CD4-positive, alpha-beta memory T cell (primary cell): ENCODE results near the gene LRRC3. TPM values are rescaled to one million over a fixed set of nuclear protein-coding genes. Genes with fewer than 3 reads are reported as not detected.
A peak's percentile ranks its signal among the peaks of the same experiment; 100 is the strongest.

ENCODE experiments used
- CTCF ChIA-PET: fragments of 350-600 bp; sonication (Branson Sonifier 250); formaldehyde crosslinking; loops from one replicate; lab custom pipeline; 2021; ENCODE audit warnings: inconsistent platforms; ENCODE audit not compliant: partially characterized antibody; lab: Charles Lee
- POLR2A ChIA-PET: fragments of 350-600 bp; sonication (Branson Sonifier 250); formaldehyde crosslinking; loops from one replicate; lab custom pipeline; 2021; ENCODE audit not compliant: partially characterized antibody; lab: Charles Lee
- DNase-seq, 5 donors: peaks; one replicate each; pipeline versions ENCODE4 v3.0.0 to v3.0.0-alpha.2; 2020 to 2022; ENCODE audit warnings: mixed read lengths in 1 of 5
- H3K27ac ChIP-seq: one replicate; pipeline ENCODE4 v1.7.0; 2013; ENCODE audit warnings: low read depth, low read length
- H3K27me3 ChIP-seq: 2 replicates; pipeline ENCODE4 v1.7.0; 2013; ENCODE audit warnings: mild to moderate bottlenecking, low read length, moderate library complexity; ENCODE audit not compliant: insufficient read depth
- H3K36me3 ChIP-seq: 2 replicates; pipeline ENCODE4 v1.7.0; 2013; ENCODE audit warnings: mild to moderate bottlenecking, low read length, moderate library complexity; ENCODE audit not compliant: insufficient read depth
- H3K4me1 ChIP-seq: 2 replicates; pipeline ENCODE4 v1.7.0; 2013; ENCODE audit warnings: mild to moderate bottlenecking, low read length, moderate library complexity; ENCODE audit not compliant: insufficient read depth
- H3K4me3 ChIP-seq, 2 donors: one replicate each; pipeline ENCODE4 v1.7.0; 2013; ENCODE audit warnings: low read length in 2 of 2, mild to moderate bottlenecking in 1 of 2
- H3K9me3 ChIP-seq, 2 donors: one replicate each; pipeline ENCODE4 v1.7.0; 2013; ENCODE audit warnings: low read length in 2 of 2, control low read depth in 1 of 2; ENCODE audit not compliant: control insufficient read depth in 1 of 2
- H3K27ac Mint-ChIP-seq, 7 donors: one replicate each; pipeline ENCODE4 v1.8.0; 2020 to 2021; ENCODE audit warnings: mixed read lengths in 7 of 7, mild to moderate bottlenecking in 6 of 7, inconsistent platforms in 3 of 7, moderate library complexity in 3 of 7
- H3K27me3 Mint-ChIP-seq, 2 donors: one replicate each; pipeline ENCODE4 v1.8.0; 2020 to 2021; ENCODE audit warnings: mixed read lengths in 2 of 2
- H3K36me3 Mint-ChIP-seq, 2 donors: one replicate each; pipeline ENCODE4 v1.8.0; 2020 to 2021; ENCODE audit warnings: mixed read lengths in 2 of 2, inconsistent platforms in 1 of 2, mild to moderate bottlenecking in 1 of 2
- H3K4me1 Mint-ChIP-seq, 4 donors: one replicate each; pipeline ENCODE4 v1.8.0; 2020 to 2021; ENCODE audit warnings: mixed read lengths in 4 of 4, mild to moderate bottlenecking in 1 of 4
- H3K4me3 Mint-ChIP-seq, 8 donors: one replicate each; pipeline ENCODE4 v1.8.0; 2020 to 2021; ENCODE audit warnings: mixed read lengths in 8 of 8, mild to moderate bottlenecking in 7 of 8, moderate library complexity in 6 of 8, inconsistent platforms in 3 of 8
- H3K9me3 Mint-ChIP-seq, 8 donors: one replicate each; pipeline ENCODE4 v1.8.0; 2020 to 2021; ENCODE audit warnings: mixed read lengths in 8 of 8, mild to moderate bottlenecking in 5 of 8, inconsistent platforms in 3 of 8, moderate library complexity in 1 of 8
- intact Hi-C: fragments of 100-400 bp; cut with micrococcal nuclease; formaldehyde crosslinking; loops from one replicate; pipeline ENCODE4 v1.15.1; 2023
- polyA plus RNA-seq, 2 donors: library from polyadenylated mRNA; unstranded; fragments of 300-500 nt; fragmentation: Illumina TruSeq; gene quantifications; one replicate each; pipeline ENCODE4 v1.2.3, GENCODE V29; 2021
- total RNA-seq, 2 experiments: library from RNA; stranded (reverse); gene quantifications; one replicate each; pipeline ENCODE4 v1.2.3, GENCODE V29; 2021

The LRRC3 gene
- total and polyA plus RNA-seq, 4 experiments from 2014 or later, result 0.11 to 1.5 (median 1.0) TPM

DNA sequence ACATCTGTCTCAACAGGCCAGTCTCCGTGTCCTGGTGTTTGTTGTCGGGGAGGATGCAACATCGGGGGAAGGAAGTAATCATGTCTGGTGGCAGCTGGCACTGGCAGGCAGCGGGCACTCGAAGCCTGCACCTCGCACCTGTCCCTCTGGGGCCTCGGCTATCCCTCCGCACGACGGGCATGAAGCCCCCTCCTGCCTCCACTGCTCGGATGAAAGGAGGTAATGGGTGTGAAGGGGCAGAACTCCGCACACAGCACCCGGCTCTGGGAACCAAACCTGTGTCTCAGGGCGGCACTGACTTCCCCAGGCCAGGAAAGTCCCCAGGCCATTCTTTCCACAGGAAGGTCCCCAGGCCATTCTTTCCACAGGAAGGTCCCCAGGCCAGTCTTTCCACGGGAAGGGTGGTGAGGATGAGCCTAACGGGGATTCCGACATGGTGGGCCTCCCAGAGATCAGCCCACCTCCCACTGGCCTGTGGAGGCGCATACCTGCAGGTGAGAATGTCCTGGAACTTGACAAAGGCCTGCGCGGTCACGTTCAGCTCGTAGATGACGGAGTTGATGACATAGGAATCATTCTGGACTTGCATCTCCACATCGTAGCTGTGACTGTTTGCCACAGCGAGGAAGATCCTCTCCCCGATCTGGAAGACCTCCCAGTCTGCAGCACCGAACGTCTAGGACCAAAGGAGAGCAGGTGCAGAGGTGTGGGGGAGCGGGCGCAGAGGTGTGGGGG is 53.6 kb downstream of the LRRC3 start:
- intact Hi-C loops, result no loop called here
- no peaks in the 10 kb centered on the region for H3K27me3 Mint-ChIP-seq
- Histone ChIP-seq H3K27me3 (no peaks in the 10 kb centered on the region), H3K27ac (no peak overlapping the region), H3K4me1 (peaks cover 10% of the 10 kb centered on the region), H3K36me3 (no peaks in the 10 kb centered on the region), H3K4me3 (no peak overlapping the region), H3K9me3 (no peaks in the 10 kb centered on the region)
- H3K27ac Mint-ChIP-seq, result no peak overlapping the region
- no peak for DNase-seq
- CTCF ChIA-PET, result interaction anchor here (3.5 to 11.0 kb wide), 3 partner anchors 232 to 292 kb away, joined by 24 to 269 read pairs (median 77); partner anchors contain the start of gene UBE2G2
- no peaks in the 10 kb centered on the region for H3K36me3 Mint-ChIP-seq
- no peaks in the 10 kb centered on the region for H3K4me1 Mint-ChIP-seq
- no peak overlapping the region for H3K4me3 Mint-ChIP-seq
- POLR2A ChIA-PET, result interaction anchor here (2.4 kb wide), 1 partner anchor 233 kb away, joined by 20 read pairs; no protein-coding TSS in a partner anchor
- H3K9me3 Mint-ChIP-seq, result no peaks in the 10 kb centered on the region

DNA sequence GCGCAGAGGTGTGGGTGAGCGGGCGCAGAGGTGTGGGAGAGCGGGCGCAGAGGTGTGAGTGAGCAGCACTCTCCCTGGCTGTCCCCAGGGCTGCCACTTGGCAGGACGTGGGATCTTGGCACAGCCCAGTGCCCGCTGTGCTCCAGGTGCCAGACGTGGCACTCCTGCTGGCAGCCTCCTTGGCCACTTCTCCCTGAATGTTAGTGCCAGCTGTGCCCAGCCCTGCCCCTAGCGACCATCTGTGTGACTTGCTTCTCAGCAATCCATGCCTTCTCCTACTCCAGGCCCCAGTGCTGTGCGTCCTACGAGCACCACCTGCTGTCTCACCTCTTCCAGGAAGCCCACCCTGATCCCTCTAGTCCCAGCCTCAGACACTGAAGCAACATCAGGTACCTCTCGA is 54.2 kb downstream of the LRRC3 start:
- intact Hi-C loops, result no loop called here
- POLR2A ChIA-PET, result interaction anchor here (2.4 to 2.5 kb wide), 2 partner anchors 233 to 284 kb away, joined by 14 to 20 read pairs; no protein-coding TSS in a partner anchor

DNA sequence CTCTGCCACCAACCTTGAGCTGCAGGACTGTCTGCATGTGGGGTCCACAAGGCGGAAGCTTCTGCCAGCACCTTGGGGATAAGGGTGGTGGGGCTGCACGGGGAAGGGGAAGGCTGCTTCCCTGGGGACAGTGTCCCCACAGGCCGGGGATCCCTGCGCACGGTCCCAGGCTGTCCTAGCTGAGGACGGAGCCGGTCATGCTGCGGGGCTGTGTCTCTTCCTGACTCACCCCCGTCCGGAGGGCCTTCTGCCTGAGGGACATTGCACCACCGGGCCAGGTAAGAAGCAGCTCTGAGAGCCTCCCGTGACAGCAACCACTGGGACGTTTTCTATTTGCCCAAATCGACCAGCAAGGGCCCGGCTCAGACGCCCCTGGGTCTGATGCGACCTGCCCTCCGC is 54.8 kb downstream of the LRRC3 start:
- no peaks in the 10 kb centered on the region for H3K27me3 Mint-ChIP-seq
- ChIA-PET CTCF (interaction anchor here (0.8 to 11.0 kb wide), 46 partner anchors 8 to 384 kb away, joined by 3 to 269 read pairs (median 4); partner anchors contain the start of genes KRTAP10-12, KRTAP12-3, SUMO3 and UBE2G2), POLR2A (interaction anchor here (1.0 to 2.5 kb wide), 6 partner anchors 37 to 291 kb away, joined by 3 to 20 read pairs (median 4); partner anchors contain the start of genes KRTAP12-4 and UBE2G2)
- peaks cover 0 to 1% (median 0%) of the 10 kb centered on the region in 4 donors for H3K4me1 Mint-ChIP-seq
- Histone ChIP-seq H3K4me3 (no peak overlapping the region), H3K4me1 (peaks cover 10% of the 10 kb centered on the region), H3K9me3 (no peaks in the 10 kb centered on the region), H3K27ac (no peak overlapping the region), H3K27me3 (no peaks in the 10 kb centered on the region), H3K36me3 (no peaks in the 10 kb centered on the region)
- H3K27ac Mint-ChIP-seq, result no peak overlapping the region
- DNase-seq, result no peak
- peak overlapping the region in 1 of 8 donors; percentile 61 for H3K4me3 Mint-ChIP-seq
- H3K36me3 Mint-ChIP-seq, result no peaks in the 10 kb centered on the region
- H3K9me3 Mint-ChIP-seq, result no peaks in the 10 kb centered on the region
- intact Hi-C loops, result loop anchor here (1.0 to 2.0 kb wide), 2 partner anchors 283 to 423 kb away; no protein-coding TSS in a partner anchor

More for the DNA sequence above, 54.2 kb downstream of the LRRC3 start:
- Mint-ChIP-seq H3K36me3 (no peaks in the 10 kb centered on the region), H3K27me3 (no peaks in the 10 kb centered on the region), H3K4me1 (no peaks in the 10 kb centered on the region), H3K9me3 (no peaks in the 10 kb centered on the region), H3K4me3 (peak overlapping the region in 1 of 8 donors; percentile 20), H3K27ac (no peak overlapping the region)
- Histone ChIP-seq H3K9me3 (no peaks in the 10 kb centered on the region), H3K4me1 (peaks cover 10% of the 10 kb centered on the region), H3K36me3 (no peaks in the 10 kb centered on the region), H3K4me3 (no peak overlapping the region), H3K27ac (no peak overlapping the region), H3K27me3 (no peaks in the 10 kb centered on the region)
- CTCF ChIA-PET, result interaction anchor here (1.0 to 11.0 kb wide), 26 partner anchors 8 to 308 kb away, joined by 3 to 269 read pairs (median 6); partner anchors contain the start of genes KRTAP10-12, KRTAP12-3, SUMO3 and UBE2G2
- DNase-seq, result no peak

DNA sequence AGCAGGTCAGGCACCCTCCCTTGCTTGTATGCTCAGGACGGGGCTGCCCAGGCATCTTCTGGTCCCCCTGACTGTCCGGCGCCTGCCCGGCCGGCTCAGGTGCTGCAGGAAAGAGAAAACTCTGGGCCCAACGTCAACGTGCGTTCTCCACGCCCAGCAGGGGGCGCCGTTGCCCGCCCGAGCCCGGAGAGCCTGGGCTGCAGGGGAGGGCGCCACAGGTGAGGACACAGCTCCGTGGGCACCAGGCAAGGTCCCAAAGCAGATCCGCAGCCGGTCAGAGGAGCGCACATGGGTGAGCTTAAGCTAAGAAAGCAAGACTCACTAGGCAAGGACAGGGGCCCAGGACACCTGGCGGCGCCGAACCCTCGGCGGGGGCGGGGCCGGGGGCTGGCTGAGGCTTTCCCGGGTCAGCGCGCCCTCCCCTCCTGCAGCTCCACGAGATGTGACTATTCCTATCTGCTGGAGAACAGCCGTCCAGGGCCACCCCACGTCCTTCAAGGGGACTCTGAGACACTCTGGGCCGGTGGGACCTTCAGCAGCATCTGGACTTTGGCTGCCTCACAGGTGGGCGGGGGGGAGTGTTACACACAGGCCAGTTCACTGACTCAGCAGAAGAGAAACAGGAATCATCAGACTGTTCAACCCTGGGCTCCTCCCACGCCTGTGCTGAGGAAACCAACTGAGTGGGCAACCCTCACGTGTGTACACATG is 55.4 kb downstream of the LRRC3 start:
- CTCF ChIA-PET, result interaction anchor here (0.6 to 11.0 kb wide), 54 partner anchors 8 to 384 kb away, joined by 3 to 269 read pairs (median 4); partner anchors contain the start of genes KRTAP10-12, KRTAP12-3, SUMO3 and UBE2G2
- peak; percentile 75 to 84 (median 81) for DNase-seq
- POLR2A ChIA-PET, result interaction anchor here (1.0 to 2.5 kb wide), 6 partner anchors 37 to 291 kb away, joined by 3 to 20 read pairs (median 4); partner anchors contain the start of genes KRTAP12-4 and UBE2G2
- intact Hi-C loops, result loop anchor here (1.0 to 2.0 kb wide), 2 partner anchors 283 to 422 kb away; no protein-coding TSS in a partner anchor
- no peaks in the 10 kb centered on the region for H3K27me3 Mint-ChIP-seq
- peak overlapping the region in 7 of 8 donors; percentile 36 to 77 (median 67) for H3K4me3 Mint-ChIP-seq
- Histone ChIP-seq H3K27me3 (no peaks in the 10 kb centered on the region), H3K27ac (no peak overlapping the region), H3K4me3 (peak overlapping the region in 1 of 2 donors; percentile 51), H3K4me1 (peaks cover 10% of the 10 kb centered on the region), H3K36me3 (no peaks in the 10 kb centered on the region), H3K9me3 (no peaks in the 10 kb centered on the region)
- no peak overlapping the region for H3K27ac Mint-ChIP-seq
- H3K9me3 Mint-ChIP-seq, result no peaks in the 10 kb centered on the region
- peaks cover 0 to 1% (median 0%) of the 10 kb centered on the region in 4 donors for H3K4me1 Mint-ChIP-seq
- no peaks in the 10 kb centered on the region for H3K36me3 Mint-ChIP-seq

DNA sequence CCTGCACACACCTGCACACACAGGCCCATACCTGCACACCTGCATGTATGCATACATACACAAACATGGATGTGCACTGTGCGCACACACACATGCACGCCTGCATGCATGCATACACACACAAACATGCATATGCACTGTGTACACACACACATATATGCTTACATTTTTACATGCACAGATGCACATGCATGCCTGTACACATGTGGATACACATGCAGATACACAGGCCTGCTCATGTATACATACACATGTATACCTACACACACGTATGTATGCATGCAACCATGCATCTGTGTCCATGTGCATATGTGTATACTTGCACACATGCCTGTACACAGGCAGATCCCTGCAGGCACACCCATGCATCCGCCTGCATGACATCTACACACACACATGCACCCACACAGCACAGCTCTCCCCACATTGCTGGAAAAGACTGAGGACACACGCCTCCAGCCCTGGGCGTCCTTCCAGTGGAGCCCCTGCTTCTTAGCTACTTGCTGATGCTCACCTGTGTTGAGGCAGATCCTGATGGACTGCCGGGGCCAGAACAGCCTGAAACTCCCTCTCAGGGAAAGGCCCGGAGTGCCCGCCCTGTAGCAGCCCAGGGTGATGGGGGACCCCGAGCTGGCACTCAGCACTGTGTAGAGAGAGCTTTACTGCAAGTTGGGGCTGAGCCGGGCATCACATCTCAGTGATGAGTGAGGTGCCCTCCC is 56.1 kb downstream of the LRRC3 start:
- H3K4me1 ChIP-seq, result peaks cover 10% of the 10 kb centered on the region
- POLR2A ChIA-PET, result interaction anchor here (1.0 to 2.5 kb wide), 6 partner anchors 36 to 290 kb away, joined by 3 to 20 read pairs (median 4); partner anchors contain the start of genes KRTAP12-4 and UBE2G2
- no peak overlapping the region for H3K27ac ChIP-seq
- H3K9me3 ChIP-seq, result no peaks in the 10 kb centered on the region
- no peaks in the 10 kb centered on the region for H3K36me3 Mint-ChIP-seq
- H3K4me3 Mint-ChIP-seq, result peak overlapping the region in 6 of 8 donors; percentile 36 to 67 (median 50)
- DNase-seq, result peak in 1 of 5 donors; percentile 9
- peaks cover 0 to 1% (median 0%) of the 10 kb centered on the region in 4 donors for H3K4me1 Mint-ChIP-seq
- no peak overlapping the region for H3K27ac Mint-ChIP-seq
- CTCF ChIA-PET, result interaction anchor here (0.6 to 11.0 kb wide), 52 partner anchors 9 to 383 kb away, joined by 3 to 269 read pairs (median 4); partner anchors contain the start of genes KRTAP10-12, KRTAP12-3, SUMO3 and UBE2G2
- no peaks in the 10 kb centered on the region for H3K9me3 Mint-ChIP-seq
- no peaks in the 10 kb centered on the region for H3K36me3 ChIP-seq
- H3K27me3 ChIP-seq, result no peaks in the 10 kb centered on the region
- H3K4me3 ChIP-seq, result no peak overlapping the region
- intact Hi-C loops, result loop anchor here (2.0 kb wide), 1 partner anchor 421 kb away; no protein-coding TSS in a partner anchor
- no peaks in the 10 kb centered on the region for H3K27me3 Mint-ChIP-seq
